Neuronal stem cell (in vitro differentiated cells): ENCODE measurements around the gene GPC5.
"Not testable (repeated sequence)": the region's sequence is repeated elsewhere in the genome, so short reads cannot be mapped to it uniquely, and the experiment has no call there.

ENCODE experiments used
- DNase-seq: peaks from one replicate; pipeline ENCODE4 v3.0.0-alpha.2; 2013; ENCODE audit warnings: low spot score
- H2AFZ ChIP-seq: one replicate; pipeline ENCODE4 v1.6.1; 2013; ENCODE audit warnings: mild to moderate bottlenecking, low read length, inconsistent platforms
- H2AK5ac ChIP-seq: 2 replicates; pipeline ENCODE4 v1.6.1; 2013; ENCODE audit warnings: low read depth, mild to moderate bottlenecking, inconsistent platforms, low read length, moderate library complexity, mixed read lengths
- H2BK120ac ChIP-seq: 2 replicates; pipeline ENCODE4 v1.6.1; 2013; ENCODE audit warnings: low read depth, mild to moderate bottlenecking, inconsistent platforms, low read length, moderate library complexity, mixed read lengths
- H2BK12ac ChIP-seq: one replicate; pipeline ENCODE4 v1.6.1; 2013; ENCODE audit warnings: low read length, inconsistent platforms
- H2BK15ac ChIP-seq: 2 replicates; pipeline ENCODE4 v1.6.1; 2013; ENCODE audit warnings: mild to moderate bottlenecking, low read length, inconsistent platforms, mixed read lengths
- H2BK5ac ChIP-seq: one replicate; pipeline ENCODE4 v1.6.1; 2013; ENCODE audit warnings: inconsistent platforms, mild to moderate bottlenecking, low read length, moderate library complexity
- H3K14ac ChIP-seq: one replicate; pipeline ENCODE4 v1.6.1; 2013; ENCODE audit warnings: low read length, inconsistent platforms
- H3K18ac ChIP-seq: 2 replicates; pipeline ENCODE4 v1.6.1; 2013; ENCODE audit warnings: low read length, inconsistent platforms
- H3K23ac ChIP-seq: 2 replicates; pipeline ENCODE4 v1.6.1; 2013; ENCODE audit warnings: low read depth, mild to moderate bottlenecking, mixed read lengths, low read length, inconsistent platforms; ENCODE audit not compliant: poor library complexity
- H3K27ac ChIP-seq: replicated peaks from 3 replicates; pipeline ENCODE4 v1.5.1; 2013; ENCODE audit warnings: low read length, inconsistent platforms
- H3K27me3 ChIP-seq, 3 experiments: 2 replicates each; pipeline ENCODE4 v1.6.1; 2013; ENCODE audit warnings: low read length in 3 of 3, mild to moderate bottlenecking in 2 of 3, inconsistent platforms in 1 of 3, low read depth in 1 of 3, mixed read lengths in 1 of 3, moderate library complexity in 1 of 3; ENCODE audit not compliant: control insufficient read depth in 3 of 3, insufficient read depth in 3 of 3
- H3K36me3 ChIP-seq, 2 donors: replicated peaks in 1 of 2; 2 replicates each; pipeline ENCODE4 v1.6.1; 2013; ENCODE audit warnings: low read length in 2 of 2; ENCODE audit not compliant: control insufficient read depth in 2 of 2, insufficient read depth in 2 of 2
- H3K4ac ChIP-seq: 2 replicates; pipeline ENCODE4 v1.6.1; 2013; ENCODE audit warnings: inconsistent platforms, mild to moderate bottlenecking, low read length, moderate library complexity
- H3K4me1 ChIP-seq, 2 donors: 1 replicate in 1 of 2; 2 replicates in 1 of 2; pipeline ENCODE4 v1.6.1; 2013; ENCODE audit warnings: low read length in 2 of 2, low read depth in 1 of 2; ENCODE audit not compliant: control insufficient read depth in 2 of 2, insufficient read depth in 1 of 2
- H3K4me2 ChIP-seq: one replicate; pipeline ENCODE4 v1.6.1; 2013; ENCODE audit warnings: mild to moderate bottlenecking, low read length, inconsistent platforms; ENCODE audit not compliant: insufficient read depth, poor library complexity, severe bottlenecking
- H3K4me3 ChIP-seq, 2 donors: 2 replicates each; pipeline ENCODE4 v1.5.1; 2013; ENCODE audit warnings: low read length in 2 of 2, mild to moderate bottlenecking in 2 of 2, inconsistent platforms in 1 of 2, moderate library complexity in 1 of 2
- H3K79me1 ChIP-seq: one replicate; pipeline ENCODE4 v1.6.1; 2013; ENCODE audit warnings: low read depth, mild to moderate bottlenecking, inconsistent platforms, low read length, moderate library complexity
- H3K9ac ChIP-seq: one replicate; pipeline ENCODE4 v1.6.1; 2013; ENCODE audit warnings: mild to moderate bottlenecking, low read depth, low read length, inconsistent platforms; ENCODE audit not compliant: poor library complexity
- H3K9me3 ChIP-seq, 2 donors: replicated peaks in 1 of 2; 2 replicates each; pipeline versions ENCODE3 to v1.6.1; 2013; ENCODE audit warnings: low read length in 2 of 2, mild to moderate bottlenecking in 2 of 2, inconsistent platforms in 1 of 2, low read depth in 1 of 2, mixed read lengths in 1 of 2, moderate library complexity in 1 of 2; ENCODE audit not compliant: control insufficient read depth in 2 of 2, insufficient read depth in 1 of 2
- H4K8ac ChIP-seq: one replicate; pipeline ENCODE4 v1.6.1; 2013; ENCODE audit warnings: low read depth, mild to moderate bottlenecking, inconsistent platforms, low read length, moderate library complexity
- H4K91ac ChIP-seq: one replicate; pipeline ENCODE4 v1.6.1; 2013; ENCODE audit warnings: low read length, low read depth, mild to moderate bottlenecking, inconsistent platforms; ENCODE audit not compliant: poor library complexity
- WGBS, 2 donors: extraction: QIAGEN DNeasy Blood & Tissue Kit; methylation state at CpG; one replicate each; pipeline ENCODE4 v1.1.7; 2013; ENCODE audit warnings: missing lambda C conversion rate in 2 of 2, mixed read lengths in 1 of 2; ENCODE audit not compliant: insufficient read length in 2 of 2, insufficient replicate concordance in 1 of 2; ENCODE audit errors: extremely low coverage in 2 of 2; 5-methylcytosine and 5-hydroxymethylcytosine counted together

GPC5 gene

DNA sequence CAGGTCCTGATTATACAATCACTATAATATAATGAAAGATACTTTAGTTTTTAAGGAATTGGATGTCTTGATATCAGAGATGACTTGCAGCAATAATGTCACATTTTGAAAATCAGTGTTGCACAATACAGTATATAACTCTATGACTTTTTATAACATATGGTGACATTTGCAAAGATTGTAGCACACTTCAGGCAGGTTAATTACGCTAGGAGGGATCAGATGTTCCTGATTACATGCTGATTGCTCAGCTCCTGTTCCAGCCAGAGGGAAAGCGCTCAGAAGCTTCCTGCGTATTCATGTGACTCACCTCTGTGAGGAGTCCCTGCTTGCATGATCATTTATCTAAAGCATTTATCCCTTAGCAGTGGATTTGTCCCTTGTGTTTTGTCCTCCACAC, 265.6 kb downstream of the GPC5 start:
- H3K23ac ChIP-seq, result no peak overlapping the region
- whole genome bisulfite sequencing, 2 donors, result no CpG with 5 or more reads among the region's 3 CpGs

GRCh38 chr13:91667486-91667885, 269.1 kb downstream of the GPC5 start:
- Histone ChIP-seq H3K14ac (no peak overlapping the region), H3K4ac (no peak overlapping the region), H3K4me1 (peaks cover 0 to 2% of the 10 kb centered on the region in 2 donors), H2BK15ac (no peak overlapping the region), H2BK5ac (no peak overlapping the region), H4K8ac (no peak overlapping the region), H2BK120ac (no peak overlapping the region), H2AK5ac (no peak overlapping the region), H3K79me1 (no peaks in the 10 kb centered on the region), H4K91ac (no peak overlapping the region), H3K4me2 (no peak overlapping the region), H2AFZ (no peak overlapping the region), H3K9ac (no peak overlapping the region), H3K9me3 (peaks cover 0 to 2% of the 10 kb centered on the region in 2 donors), H3K18ac (no peak overlapping the region), H3K36me3 (no peaks in the 10 kb centered on the region), H3K27ac (no peak overlapping the region), H3K23ac (no peak overlapping the region), H3K4me3 (no peak overlapping the region), H2BK12ac (no peak overlapping the region), H3K27me3 (no peaks in the 10 kb centered on the region)
- no peak for DNase-seq
- no CpG with 5 or more reads among the region's 2 CpGs for WGBS, 2 donors

More for the DNA sequence above, 265.6 kb downstream of the GPC5 start:
- Histone ChIP-seq H2BK12ac (no peak overlapping the region), H3K18ac (no peak overlapping the region), H3K27ac (no peak overlapping the region), H3K79me1 (no peaks in the 10 kb centered on the region), H3K4ac (no peak overlapping the region), H3K14ac (no peak overlapping the region), H2AFZ (no peak overlapping the region), H4K91ac (no peak overlapping the region), H3K9ac (no peak overlapping the region), H4K8ac (no peak overlapping the region), H2AK5ac (no peak overlapping the region), H3K9me3 (peaks cover 0 to 2% of the 10 kb centered on the region in 2 donors), H3K36me3 (no peaks in the 10 kb centered on the region), H2BK5ac (no peak overlapping the region), H3K4me2 (no peak overlapping the region), H2BK15ac (no peak overlapping the region), H3K4me3 (no peak overlapping the region), H3K27me3 (no peaks in the 10 kb centered on the region), H3K4me1 (peaks cover 0 to 2% of the 10 kb centered on the region in 2 donors), H2BK120ac (no peak overlapping the region)
- DNase-seq, result no peak

DNA sequence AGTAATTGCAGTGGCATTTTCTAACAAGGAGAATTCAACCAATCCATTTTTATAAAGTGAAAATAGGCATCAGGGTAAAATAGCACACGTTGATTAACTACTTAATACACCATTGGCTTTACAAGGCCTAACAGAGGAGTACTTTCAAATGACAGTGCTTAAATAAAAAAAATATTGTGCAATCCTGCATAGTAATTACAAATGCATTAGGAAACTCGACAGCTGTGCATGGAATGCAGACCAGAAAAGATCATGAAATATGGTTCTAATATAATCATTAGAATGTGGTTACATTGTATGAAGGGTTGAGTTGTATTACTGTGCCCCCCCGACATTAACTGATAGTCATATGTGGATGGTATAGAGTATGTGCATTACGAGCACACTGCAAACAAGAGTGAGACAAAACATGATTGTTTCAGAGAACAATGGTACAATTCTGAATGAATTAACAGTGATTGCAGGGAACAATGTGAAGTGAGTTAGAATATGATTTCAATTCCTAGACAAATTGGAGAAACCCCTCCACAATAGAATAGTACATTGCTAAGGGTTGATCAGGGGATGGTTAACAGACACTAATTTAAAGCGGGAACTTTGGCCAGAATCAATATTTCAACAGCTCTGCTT, 270.6 kb downstream of the GPC5 start:
- Histone ChIP-seq H3K4me3 (no peak overlapping the region), H2AK5ac (no peak overlapping the region), H2BK15ac (no peak overlapping the region), H2BK5ac (no peak overlapping the region), H3K18ac (no peak overlapping the region), H3K36me3 (no peaks in the 10 kb centered on the region), H2BK12ac (no peak overlapping the region), H3K27ac (no peak overlapping the region), H3K9me3 (peaks cover 0 to 2% of the 10 kb centered on the region in 2 donors), H3K23ac (no peak overlapping the region), H4K91ac (no peak overlapping the region), H4K8ac (no peak overlapping the region), H3K4me1 (peaks cover 0 to 2% of the 10 kb centered on the region in 2 donors), H3K79me1 (no peaks in the 10 kb centered on the region), H3K4ac (no peak overlapping the region), H2BK120ac (no peak overlapping the region), H3K9ac (no peak overlapping the region), H2AFZ (no peak overlapping the region), H3K14ac (no peak overlapping the region), H3K4me2 (no peak overlapping the region), H3K27me3 (no peaks in the 10 kb centered on the region)
- no CpG with 5 or more reads among the region's 5 CpGs for WGBS, 2 donors
- no peak for DNase-seq

- H2BK5ac ChIP-seq, H2BK15ac ChIP-seq, H3K4me1 ChIP-seq, H3K4me3 ChIP-seq, H3K27ac ChIP-seq, H3K9ac ChIP-seq, H3K9me3 ChIP-seq, H3K4me2 ChIP-seq, H2AFZ ChIP-seq, H2BK120ac ChIP-seq, H3K36me3 ChIP-seq, H3K23ac ChIP-seq, H2BK12ac ChIP-seq, H2AK5ac ChIP-seq, H4K91ac ChIP-seq, H3K79me1 ChIP-seq, H4K8ac ChIP-seq, DNase-seq, H3K14ac ChIP-seq, H3K4ac ChIP-seq, H3K18ac ChIP-seq, H3K27me3 ChIP-seq: not testable (repeated sequence)
- WGBS, 2 donors, result no CpG with 5 or more reads among the region's 15 CpGs
Observed at GRCh38 chr13:91674347-91674746, 275.9 kb downstream of the GPC5 start.
